Chondrocyte (in vitro differentiated cells): ENCODE data around the gene PLIN4. TPM values are rescaled to one million over a fixed set of nuclear protein-coding genes. Genes with fewer than 3 reads are reported as not detected.
"Not testable (repeated sequence)": the region's sequence is repeated elsewhere in the genome, so short reads cannot be mapped to it uniquely, and the experiment has no call there.

Source experiments
- DNase-seq: peaks from one replicate; pipeline ENCODE4 v3.0.0; 2021; ENCODE audit warnings: mixed read lengths, low spot score
- H3K27ac Mint-ChIP-seq: one replicate; pipeline ENCODE4 v1.8.0; 2021; ENCODE audit warnings: mild to moderate bottlenecking, moderate library complexity, mixed read lengths; ENCODE audit not compliant: unreplicated experiment
- H3K27me3 Mint-ChIP-seq: 2 replicates; pipeline ENCODE4 v1.8.0; 2021; ENCODE audit warnings: low read depth, mixed read lengths
- H3K36me3 Mint-ChIP-seq: 2 replicates; pipeline ENCODE4 v1.8.0; 2021; ENCODE audit warnings: low read depth, mixed read lengths
- H3K4me1 Mint-ChIP-seq: 2 replicates; pipeline ENCODE4 v1.8.0; 2021; ENCODE audit warnings: low read depth, mild to moderate bottlenecking, mixed read lengths
- H3K4me3 Mint-ChIP-seq: one replicate; pipeline ENCODE4 v1.8.0; 2021; ENCODE audit warnings: mild to moderate bottlenecking, moderate library complexity, mixed read lengths; ENCODE audit not compliant: unreplicated experiment
- H3K9me3 Mint-ChIP-seq: 2 replicates; pipeline ENCODE4 v1.8.0; 2021; ENCODE audit warnings: low read depth, mixed read lengths
- CTCF ChIP-seq: fragments of 200-600 bp; sonication (generic); IDR thresholded peaks from 2 replicates; pipeline ENCODE4 v1.5.0; 2021; ENCODE audit warnings: antibody characterized with exemption, mild to moderate bottlenecking, moderate library complexity
- total RNA-seq: library from RNA; stranded (reverse); gene quantifications from 3 replicates; pipeline ENCODE4 v1.2.1, GENCODE V29; 2021

PLIN4 gene
- total RNA-seq, 1 donor from 2014 or later, result 0.05 TPM

- Mint-ChIP-seq H3K4me3 (no peak overlapping the region), H3K4me1 (no peaks in the 10 kb centered on the region), H3K36me3 (no peaks in the 10 kb centered on the region), H3K27ac (no peak overlapping the region), H3K27me3 (peaks cover 14% of the 10 kb centered on the region), H3K9me3 (no peaks in the 10 kb centered on the region)
- DNase-seq, result no peak
- no peak for TF ChIP-seq CTCF
Measured at GRCh38 chr19:4542896-4543841, 24.9 kb upstream of the PLIN4 start.

- not testable (repeated sequence) for H3K4me3 Mint-ChIP-seq, H3K36me3 Mint-ChIP-seq, DNase-seq, H3K4me1 Mint-ChIP-seq, H3K9me3 Mint-ChIP-seq, H3K27ac Mint-ChIP-seq
- H3K27me3 Mint-ChIP-seq, result peaks cover 19% of the 10 kb centered on the region
Measured at GRCh38 chr19:4541806-4542145, 23.5 kb upstream of the PLIN4 start.

GRCh38 chr19:4541114-4541805 lies 23.0 kb upstream of the PLIN4 start:
- Mint-ChIP-seq H3K9me3 (no peaks in the 10 kb centered on the region), H3K4me1 (no peaks in the 10 kb centered on the region), H3K27me3 (peaks cover 19% of the 10 kb centered on the region), H3K36me3 (no peaks in the 10 kb centered on the region), H3K4me3 (no peak overlapping the region), H3K27ac (no peak overlapping the region)
- no peak for DNase-seq
- TF ChIP-seq CTCF, result no peak

- TF ChIP-seq CTCF, result no peak
- H3K9me3 Mint-ChIP-seq, result no peaks in the 10 kb centered on the region
- DNase-seq, result no peak
- H3K27ac Mint-ChIP-seq, result no peak within 1 kb of the TSS
- peaks cover 25% of the 10 kb centered on the region for H3K27me3 Mint-ChIP-seq
- peaks cover 2% of the 10 kb centered on the region for H3K4me1 Mint-ChIP-seq
- no peaks in the 10 kb centered on the region for H3K36me3 Mint-ChIP-seq
- H3K4me3 Mint-ChIP-seq, result no peak within 1 kb of the TSS
Measured at GRCh38 chr19:4539693-4540581, 21.7 kb upstream of the PLIN4 start, which contains the start of gene LRG1. Gene LRG1, minus strand, starts transcription at chr19:4540036. Its CDS starts 23 bp downstream, at chr19:4540013.

GRCh38 chr19:4539169-4539692 lies 20.9 kb upstream of the PLIN4 start:
- no peak for TF ChIP-seq CTCF
- H3K4me3 Mint-ChIP-seq, result no peak overlapping the region
- peaks cover 2% of the 10 kb centered on the region for H3K4me1 Mint-ChIP-seq
- peaks cover 28% of the 10 kb centered on the region for H3K27me3 Mint-ChIP-seq
- DNase-seq, result no peak
- no peak overlapping the region for H3K27ac Mint-ChIP-seq
- H3K9me3 Mint-ChIP-seq, result no peaks in the 10 kb centered on the region
- H3K36me3 Mint-ChIP-seq, result no peaks in the 10 kb centered on the region
